Ureter (tissue), 1 donor: ENCODE measurements around the gene GRK5. TPM values are rescaled to one million over a fixed set of nuclear protein-coding genes. Genes with fewer than 3 reads are reported as not detected.
A peak's percentile ranks its signal among the peaks of the same experiment; 100 is the strongest.

Source experiments
- DNase-seq: peaks from one replicate; pipeline ENCODE4 v3.0.0-alpha.2; 2020; ENCODE audit warnings: low spot score
- total RNA-seq: library from RNA; stranded (reverse); gene quantifications from one replicate; pipeline ENCODE4 v1.2.4, GENCODE V29; 2023
- donor health status: DM: yes; HTN: yes; CAD: no.

The GRK5 gene
- total RNA-seq, 1 donor from 2014 or later = 16.7 TPM

DNA sequence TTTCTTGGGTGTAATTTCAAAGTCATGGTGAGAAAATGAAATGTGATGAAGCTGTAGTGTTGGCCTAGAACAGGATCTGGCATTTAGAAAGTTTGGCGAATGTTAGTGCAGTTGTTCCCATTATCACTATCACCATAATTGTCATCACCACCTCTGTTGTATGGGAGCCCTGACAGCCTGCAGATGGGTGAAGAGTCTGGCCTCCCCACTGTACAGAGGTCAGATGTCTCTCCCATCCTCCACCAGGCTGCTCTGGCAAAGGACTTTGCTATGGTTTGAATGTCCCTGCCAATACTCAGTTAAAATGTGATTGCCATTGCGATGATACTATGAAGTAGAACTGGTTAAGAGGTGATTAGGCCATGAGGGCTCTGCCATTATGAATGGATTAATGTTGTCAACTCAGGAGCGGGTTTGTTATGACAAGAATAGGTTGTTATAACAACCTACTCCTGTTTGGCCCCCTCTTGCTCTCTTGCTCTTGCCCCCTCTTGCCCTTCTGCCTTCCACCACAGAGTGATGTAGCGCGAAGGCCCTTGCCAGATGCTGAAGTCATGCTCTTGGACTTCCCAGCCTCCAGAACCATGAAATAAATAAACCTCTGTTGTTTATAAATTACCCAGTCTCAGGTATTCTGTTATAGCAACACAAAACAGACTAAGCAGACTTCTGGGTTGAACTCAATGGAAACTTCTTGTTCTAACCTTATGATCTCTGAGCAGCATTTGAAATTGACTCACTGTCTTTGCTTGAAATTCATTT lies 90.0 kb downstream of the GRK5 start:
- DNase-seq = no peak

GRCh38 chr10:119298810-119299209 lies 91.4 kb downstream of the GRK5 start:
- no peak for DNase-seq

DNA sequence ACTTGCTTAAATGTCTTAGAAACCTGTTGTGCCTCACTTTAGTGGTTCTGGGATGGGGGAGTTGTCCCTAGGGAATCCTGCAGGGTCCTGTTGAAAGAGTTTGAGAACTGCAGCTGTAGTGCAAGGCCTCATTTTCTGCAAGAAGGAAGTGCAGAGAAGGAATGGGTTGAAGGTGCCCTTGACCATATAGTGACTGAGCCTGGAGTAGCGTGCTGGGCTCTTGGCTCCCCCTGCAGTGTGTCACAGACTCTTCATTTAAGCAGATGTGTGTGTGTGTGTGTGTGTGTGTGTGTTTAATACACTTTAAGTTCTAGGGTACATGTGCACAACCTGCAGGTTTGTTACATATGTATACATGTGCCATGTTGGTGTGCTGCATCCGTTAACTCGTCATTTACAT lies 92.2 kb downstream of the GRK5 start:
- DNase-seq = no peak

DNA sequence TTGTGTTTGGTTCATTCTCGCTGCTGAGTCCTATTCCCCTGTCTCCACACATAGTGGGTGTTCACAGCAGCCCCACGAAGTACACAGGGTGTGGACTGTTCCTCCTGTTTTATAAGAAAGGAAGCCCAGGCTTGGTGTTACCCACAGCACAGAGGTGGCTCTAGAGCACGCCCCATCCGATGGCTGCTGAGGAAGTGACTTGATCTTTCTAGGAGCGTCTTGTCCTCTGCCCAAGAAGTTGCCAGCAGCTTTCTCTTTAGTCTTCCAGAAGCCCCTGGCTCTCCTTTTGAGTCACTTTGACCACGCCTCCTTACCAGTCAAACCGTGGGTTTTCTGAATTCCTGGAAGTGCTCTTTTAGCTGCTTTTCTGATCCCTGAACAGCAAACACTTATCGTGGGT lies 94.0 kb downstream of the GRK5 start:
- no peak for DNase-seq

GRCh38 chr10:119302172-119302571 lies 94.8 kb downstream of the GRK5 start:
- DNase-seq = no peak

DNA sequence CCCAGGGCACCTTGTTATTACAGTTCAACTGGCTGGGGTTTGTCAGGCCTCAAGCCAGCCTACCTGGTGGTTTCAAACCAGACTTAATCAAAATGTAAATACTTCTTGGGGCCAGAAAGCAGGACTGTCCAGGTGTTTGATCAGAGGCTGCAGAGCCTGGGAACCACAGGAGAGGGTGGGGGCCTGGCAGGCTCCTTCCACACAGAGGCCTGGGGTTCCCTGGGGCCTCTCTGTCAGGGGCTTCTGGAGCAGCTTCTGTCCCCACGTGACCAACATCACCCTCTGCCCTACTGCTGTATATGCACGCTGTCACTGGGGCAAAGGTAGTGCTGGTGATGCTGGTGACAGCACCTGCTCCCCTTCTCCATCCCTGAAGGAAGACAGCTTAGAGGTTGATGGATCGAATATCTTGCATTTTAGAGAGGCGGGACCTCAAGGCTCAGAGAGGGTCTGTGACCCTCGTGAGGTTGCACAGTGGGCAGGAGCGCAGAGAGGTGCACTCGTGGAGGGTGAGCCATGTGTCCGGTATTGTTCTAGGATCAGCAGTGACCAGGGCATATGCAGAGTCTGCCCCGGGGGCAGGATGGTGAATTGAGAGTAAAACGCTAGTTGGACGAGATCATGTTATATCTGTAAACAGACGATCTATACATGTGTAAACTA lies 95.4 kb downstream of the GRK5 start:
- DNase-seq = no peak

DNA sequence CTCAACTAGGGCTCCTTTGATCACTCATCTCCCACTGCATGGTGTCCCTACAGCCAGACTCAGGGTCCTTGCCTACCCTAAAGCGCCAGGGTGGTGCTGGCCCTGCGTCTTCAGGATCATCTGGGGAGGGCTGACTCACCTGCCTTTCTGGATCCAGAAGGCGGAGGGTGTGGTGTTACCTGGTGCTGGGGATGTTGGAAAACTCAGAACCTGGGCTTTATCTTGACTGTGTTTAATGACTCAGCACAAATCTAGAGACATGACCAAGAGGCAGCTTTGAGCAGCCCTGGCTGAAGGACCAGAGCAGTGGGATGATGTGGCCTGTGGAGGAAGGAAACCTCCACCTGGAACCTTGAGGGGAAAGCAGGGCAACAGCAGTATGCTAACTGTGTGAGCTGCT lies 96.5 kb downstream of the GRK5 start:
- no peak for DNase-seq

GRCh38 chr10:119304541-119304940 lies 97.2 kb downstream of the GRK5 start:
- no peak for DNase-seq

- peak; percentile 56 for DNase-seq
These were observed 98.6 kb downstream of the GRK5 start for GRCh38 chr10:119305860-119306513.

DNA sequence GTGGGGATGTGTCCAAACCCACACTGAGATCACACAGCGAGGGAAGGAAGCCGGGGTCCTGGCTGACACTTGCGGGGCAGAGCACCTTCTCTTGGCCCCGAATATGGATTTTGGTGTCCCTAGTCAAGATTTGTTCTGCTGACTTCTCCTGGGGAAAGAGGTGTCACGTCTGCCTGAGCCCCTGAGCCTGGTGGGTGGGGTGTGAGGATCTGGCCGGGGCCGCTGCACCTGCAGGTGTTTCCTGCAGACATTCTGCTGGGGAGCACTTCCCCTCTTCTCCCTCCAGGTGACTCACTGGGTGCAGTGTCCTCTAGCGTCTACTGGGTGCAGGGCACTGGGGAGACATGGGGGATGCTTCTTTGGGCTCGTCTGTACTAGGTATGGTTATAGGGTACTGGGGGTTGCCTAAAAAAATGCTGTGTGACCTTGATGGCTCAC lies 99.2 kb downstream of the GRK5 start:
- no peak for DNase-seq

DNA sequence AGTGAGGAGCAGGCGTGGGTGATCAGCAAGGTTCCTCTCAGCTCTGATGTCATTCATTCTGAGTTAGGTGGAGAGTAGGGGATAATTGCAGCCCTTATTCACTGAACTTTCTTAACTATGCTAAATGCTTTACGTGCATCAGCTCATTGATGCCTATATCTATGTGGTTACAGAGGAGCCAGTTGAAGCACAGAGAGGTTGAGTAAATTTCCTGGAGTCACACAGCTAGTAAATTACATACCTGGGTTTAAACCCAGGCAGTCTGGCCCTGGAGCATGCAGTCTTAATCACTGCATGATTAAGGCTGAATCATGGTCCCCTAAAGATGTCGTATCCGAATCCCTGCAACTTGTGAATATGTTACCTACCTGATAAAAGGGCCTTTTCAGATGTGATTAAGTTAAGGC lies 99.6 kb downstream of the GRK5 start:
- DNase-seq = no peak

GRCh38 chr10:119308089-119308488 lies 100.7 kb downstream of the GRK5 start:
- DNase-seq = no peak

- DNase-seq = no peak
These were observed 101.4 kb downstream of the GRK5 start for GRCh38 chr10:119308551-119309422.

- no peak for DNase-seq
These were observed 102.0 kb downstream of the GRK5 start for GRCh38 chr10:119309423-119309770.

DNA sequence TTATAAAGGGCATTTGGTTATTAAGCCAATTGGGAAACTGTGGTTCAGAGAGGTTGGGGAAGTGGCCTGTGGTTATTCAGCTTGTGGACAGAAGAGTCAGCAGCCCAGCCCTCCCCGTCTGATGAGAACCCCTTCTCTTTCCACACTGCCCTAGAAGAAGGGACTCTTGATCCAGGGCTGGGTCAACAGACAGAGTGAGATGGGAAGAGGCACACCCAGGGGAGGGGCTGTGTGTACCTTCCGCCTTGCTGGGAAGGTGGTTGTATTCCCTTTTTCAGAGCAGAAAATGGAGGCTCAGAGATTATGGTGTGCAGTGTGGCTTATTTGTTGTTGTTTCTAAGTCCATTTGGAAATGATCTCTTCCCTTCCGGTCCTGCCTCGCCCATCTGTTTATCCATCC lies 103.4 kb downstream of the GRK5 start:
- DNase-seq = no peak

DNA sequence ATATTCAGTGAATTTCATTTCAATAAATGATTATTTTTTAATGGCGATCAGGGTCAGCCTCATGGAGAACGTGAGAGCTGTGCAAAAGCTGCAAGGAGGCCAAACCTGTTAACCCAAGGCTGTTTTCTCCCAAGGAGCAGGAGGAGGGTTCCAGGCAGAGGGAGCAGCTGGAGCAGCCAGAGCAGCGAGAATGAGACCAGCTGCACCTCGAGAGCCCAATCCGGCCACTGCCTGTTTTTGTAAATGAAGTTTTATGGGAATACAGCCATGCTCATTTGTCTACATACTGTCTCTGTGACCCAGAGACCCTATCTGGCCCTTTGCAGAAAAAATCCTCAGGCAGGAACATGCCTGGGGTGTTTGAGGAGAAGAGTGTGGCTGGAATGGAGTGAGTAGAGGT lies 104.9 kb downstream of the GRK5 start:
- DNase-seq = no peak

GRCh38 chr10:119313024-119313423 lies 105.7 kb downstream of the GRK5 start:
- no peak for DNase-seq

DNA sequence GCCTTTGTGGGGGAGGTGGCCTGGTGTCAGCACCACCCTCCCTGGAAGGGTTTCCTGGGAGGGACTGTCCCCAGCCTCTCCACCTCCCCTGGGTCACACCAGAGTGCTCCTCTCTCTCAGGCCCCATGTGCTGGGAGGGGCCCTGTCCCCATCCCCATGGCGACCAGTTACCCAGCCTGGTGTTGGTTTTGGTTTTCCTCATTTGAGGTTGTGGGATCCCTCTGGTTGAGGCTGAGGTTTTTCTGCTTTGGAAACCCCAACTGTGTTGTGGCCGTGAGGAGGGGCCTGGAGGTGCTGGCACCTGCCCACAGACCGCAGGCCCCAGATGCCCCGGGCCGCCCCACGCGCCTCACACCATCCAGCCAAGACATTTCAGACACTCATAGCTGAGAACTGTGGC lies 106.3 kb downstream of the GRK5 start:
- no peak for DNase-seq

DNA sequence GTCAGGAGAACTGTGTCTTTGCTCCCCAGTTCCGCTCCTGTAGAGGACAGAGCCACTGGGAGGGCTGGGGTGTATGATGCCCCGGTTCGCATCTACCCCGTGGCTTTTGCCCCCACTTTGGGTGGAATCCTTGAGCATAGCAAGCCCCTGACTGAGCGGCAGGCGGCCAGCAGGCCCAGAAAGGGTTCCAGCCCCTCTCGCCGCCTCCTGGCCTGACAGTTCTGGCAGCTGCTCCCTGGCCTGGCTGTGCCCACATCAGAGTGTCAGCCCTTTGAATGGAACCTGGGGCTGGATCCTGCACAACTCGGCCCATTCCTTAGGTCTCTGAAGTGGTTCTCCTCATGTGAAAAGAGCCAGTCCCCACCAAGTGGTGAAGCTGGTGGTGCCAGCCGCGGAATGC lies 106.7 kb downstream of the GRK5 start:
- DNase-seq = no peak

DNA sequence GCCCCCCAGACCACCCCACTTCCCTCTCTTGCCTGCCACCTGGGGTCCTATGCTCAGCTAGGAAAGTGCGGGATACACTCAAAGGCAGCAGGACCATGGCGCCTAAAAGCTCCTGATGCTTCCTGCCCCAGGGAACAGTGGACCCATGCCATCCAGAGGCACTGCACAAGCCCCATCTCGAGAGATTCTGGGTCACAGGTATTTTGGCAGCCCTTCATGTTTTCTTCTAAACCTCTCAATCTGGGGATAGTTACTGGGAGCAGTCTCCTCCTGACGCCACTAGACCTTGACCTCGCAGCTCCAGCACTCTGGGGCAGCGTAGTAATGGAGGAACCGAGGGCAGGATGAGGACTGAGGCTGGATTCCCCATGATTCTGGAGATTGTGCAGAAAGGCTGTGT lies 107.1 kb downstream of the GRK5 start:
- DNase-seq = no peak

- DNase-seq = no peak
These were observed 108.0 kb downstream of the GRK5 start for GRCh38 chr10:119315128-119316001.
